Subcutaneous adipose tissue (tissue), 4 donors: ENCODE data around the gene CCT6B. TPM values are rescaled to one million over a fixed set of nuclear protein-coding genes. Genes with fewer than 3 reads are reported as not detected.

ENCODE experiments used
- total RNA-seq, 4 donors: library from RNA; depleted of rRNA; stranded (reverse); fragments of >200 nt; gene quantifications; one replicate each; pipeline ENCODE4 v1.1.0, GENCODE V29; 2016
- TF ChIP-seq, protein P1 (sequence below): fragments of 450-650 bp; IDR thresholded peaks from one replicate; pipeline ENCODE4 v1.5.1; 2016; ENCODE audit warnings: low read depth, mild to moderate bottlenecking, control low read depth, antibody characterized with exemption, moderate library complexity

The CCT6B gene
- total RNA-seq, 4 donors from 2014 or later, result 3.1 to 6.2 (median 4.1) TPM

DNA sequence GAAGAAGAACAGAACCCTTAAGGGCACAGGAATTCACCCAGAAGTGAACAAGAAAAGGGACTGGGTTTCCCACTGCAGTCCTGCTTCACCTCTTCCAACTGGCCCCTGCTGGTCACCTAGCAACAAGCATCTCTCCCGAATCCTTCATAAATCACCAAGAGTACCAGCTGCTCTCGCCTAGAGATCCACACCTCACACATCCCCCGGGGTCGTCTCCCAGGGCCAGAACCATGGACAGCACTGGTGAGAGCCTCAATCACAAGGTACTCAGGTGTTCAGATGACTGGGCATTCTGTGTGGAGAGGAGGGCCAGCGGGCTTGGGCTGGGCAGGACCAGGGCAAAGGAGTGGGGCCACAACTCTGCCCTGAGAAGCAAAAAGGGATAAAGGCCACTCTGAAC, 65.9 kb downstream of the CCT6B start:
- TF ChIP-seq, protein P1, sequence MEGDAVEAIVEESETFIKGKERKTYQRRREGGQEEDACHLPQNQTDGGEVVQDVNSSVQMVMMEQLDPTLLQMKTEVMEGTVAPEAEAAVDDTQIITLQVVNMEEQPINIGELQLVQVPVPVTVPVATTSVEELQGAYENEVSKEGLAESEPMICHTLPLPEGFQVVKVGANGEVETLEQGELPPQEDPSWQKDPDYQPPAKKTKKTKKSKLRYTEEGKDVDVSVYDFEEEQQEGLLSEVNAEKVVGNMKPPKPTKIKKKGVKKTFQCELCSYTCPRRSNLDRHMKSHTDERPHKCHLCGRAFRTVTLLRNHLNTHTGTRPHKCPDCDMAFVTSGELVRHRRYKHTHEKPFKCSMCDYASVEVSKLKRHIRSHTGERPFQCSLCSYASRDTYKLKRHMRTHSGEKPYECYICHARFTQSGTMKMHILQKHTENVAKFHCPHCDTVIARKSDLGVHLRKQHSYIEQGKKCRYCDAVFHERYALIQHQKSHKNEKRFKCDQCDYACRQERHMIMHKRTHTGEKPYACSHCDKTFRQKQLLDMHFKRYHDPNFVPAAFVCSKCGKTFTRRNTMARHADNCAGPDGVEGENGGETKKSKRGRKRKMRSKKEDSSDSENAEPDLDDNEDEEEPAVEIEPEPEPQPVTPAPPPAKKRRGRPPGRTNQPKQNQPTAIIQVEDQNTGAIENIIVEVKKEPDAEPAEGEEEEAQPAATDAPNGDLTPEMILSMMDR, result no peak

DNA sequence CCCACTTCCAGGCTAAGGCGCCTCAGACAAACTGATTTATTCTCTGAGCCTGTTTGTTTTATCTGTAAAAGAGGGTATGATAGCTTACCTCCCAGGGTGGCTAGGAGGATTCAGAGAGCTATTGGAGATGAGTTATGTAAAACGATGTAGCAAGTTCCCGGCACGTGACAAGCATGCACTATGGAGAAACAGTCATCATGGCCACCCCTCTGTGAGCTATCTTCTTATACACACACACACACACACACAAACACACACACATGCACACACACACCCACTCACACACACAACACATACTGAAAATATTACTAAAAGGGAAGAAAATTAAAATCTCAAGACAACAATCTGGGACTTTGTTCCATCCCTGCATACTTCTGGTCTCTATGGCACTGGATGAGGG, 66.3 kb downstream of the CCT6B start:
- TF ChIP-seq, protein P1, result no peak

DNA sequence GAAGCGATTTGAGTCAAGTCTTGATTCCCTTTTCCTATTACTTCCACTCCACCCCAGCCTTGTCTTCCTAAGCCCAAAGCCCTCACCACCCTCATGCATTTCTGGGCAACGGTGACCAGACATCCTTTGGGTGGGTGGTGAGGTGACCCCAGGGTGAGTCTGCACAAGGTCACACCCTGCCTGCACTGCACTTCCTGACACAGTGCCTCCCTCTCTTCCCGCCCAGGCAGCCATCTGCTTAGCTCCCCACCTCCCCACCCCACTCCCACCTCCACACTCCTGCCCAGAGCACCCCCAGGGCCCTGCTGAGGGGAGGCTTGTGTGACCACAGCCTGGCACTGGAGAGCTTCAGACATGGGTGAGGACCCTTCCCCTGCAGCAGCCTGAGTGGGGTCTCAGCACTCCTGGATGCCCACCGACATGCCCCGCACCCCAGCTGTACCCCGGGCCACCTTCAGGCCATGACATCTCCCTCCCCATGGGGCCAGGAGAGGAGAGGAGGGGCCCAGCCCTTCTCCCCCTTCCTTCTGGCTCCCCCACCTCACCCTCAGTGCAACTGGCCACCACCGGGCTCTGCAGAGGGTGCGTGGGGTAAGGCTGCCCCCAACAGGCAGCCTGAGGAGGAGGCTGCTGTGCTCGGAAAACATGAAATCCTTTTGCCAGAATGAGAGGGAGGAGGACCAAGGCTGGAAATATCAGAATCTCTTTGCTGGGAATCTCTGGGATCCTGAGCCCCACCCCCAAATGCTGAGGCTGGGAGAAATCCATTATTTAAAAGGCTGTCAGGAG, 68.6 kb downstream of the CCT6B start:
- TF ChIP-seq, protein P1, result no peak

DNA sequence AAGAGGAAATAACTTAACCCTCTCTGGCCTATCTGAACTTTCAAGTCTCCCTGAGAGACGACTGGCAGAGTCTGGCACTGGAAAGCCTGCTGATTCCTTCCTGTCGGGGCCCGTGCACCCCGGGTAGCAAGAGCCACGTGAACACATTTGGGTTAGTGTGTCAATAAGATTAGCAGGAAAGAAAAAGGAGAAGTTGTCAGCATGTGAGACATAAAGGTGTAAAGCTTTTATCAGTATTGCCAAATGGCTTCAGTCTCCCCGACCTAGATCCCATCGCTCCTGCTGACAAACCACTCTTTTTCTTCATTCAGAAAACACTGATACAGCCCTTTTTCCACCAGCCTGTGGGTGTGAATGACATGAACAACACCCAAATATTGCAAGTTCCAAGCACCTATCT, 74.4 kb downstream of the CCT6B start:
- TF ChIP-seq, protein P1, result no peak

DNA sequence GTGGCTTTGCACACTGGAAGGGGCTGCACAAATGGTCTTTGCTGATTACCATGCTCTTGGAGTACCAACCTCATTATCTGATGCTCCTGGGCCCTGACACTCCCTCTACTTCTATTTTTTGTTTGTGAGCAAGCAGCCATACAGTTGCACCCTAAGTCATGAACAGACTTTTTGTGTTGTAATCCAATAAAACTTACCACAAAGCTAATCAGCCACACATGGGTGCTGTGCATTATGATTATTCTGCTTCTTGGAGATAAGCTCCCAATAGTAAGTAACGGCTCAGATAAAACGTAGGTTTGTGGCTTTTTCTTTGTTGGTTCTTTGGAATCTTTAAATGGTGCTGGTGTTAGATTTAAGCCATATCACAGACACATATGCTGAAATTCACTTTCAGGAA, 76.2 kb downstream of the CCT6B start:
- TF ChIP-seq, protein P1, result no peak

DNA sequence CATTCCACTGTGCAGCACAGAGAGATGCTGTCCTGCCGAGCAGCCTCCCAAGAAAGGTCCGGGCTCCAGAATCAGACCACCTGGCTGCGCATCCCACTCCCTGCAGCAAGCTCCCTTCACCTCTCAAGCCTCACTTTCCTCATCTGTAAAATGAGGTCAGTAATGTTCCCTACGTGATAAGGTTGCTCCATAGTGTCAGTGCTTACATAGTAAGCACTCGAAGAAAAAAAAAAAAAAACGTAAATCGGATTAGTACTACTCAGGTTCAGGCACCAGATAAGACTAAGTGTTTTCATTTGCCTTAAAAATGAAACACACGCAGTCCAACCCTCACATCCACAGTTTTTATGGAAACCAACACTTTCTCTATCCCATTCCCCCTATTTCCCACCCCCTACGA, 76.7 kb downstream of the CCT6B start:
- TF ChIP-seq, protein P1, result no peak

DNA sequence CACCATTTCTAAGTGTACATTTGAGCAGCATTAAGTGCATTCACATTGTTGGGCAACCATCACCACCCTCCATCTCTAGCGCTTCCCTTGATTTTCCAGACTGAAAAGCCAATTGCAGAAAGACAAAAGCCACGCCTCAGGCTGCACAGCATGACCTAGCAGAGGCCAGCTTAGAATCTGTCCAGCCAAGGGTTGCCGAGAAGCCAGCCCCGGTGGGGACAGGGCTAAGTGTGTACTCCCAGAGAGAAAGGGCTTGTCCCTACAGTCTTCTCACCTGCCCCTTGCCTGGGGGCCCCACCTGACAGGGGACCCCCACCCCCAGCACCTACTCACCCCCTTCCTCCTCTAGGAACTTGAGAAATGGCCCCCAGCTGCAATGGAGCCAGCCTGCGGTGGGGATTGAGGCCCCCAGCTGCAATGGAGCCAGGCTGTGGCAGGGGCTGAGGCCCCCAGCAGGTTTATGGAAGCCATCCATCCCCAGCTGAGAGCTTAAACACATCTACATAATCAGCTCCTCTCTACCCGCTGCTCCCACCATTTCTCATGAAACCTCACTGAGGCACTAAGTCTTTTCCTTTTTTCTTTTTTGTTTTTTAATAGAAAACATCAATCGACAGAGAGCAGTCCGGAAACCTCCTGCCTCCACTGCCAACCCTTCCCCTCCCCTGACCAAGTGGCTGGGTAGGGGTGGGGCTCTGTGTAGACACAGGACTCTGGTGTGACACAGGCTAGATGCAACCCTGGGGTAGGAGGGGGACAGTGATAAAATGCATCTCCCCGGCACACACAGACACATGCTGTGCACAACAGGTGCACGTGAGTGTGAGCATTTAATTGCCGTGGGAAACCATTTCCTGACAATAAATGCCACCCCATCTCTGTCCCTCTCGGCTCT, 77.9 kb downstream of the CCT6B start:
- TF ChIP-seq, protein P1, result no peak
